Measurements from ENCODE around the gene MITF. TPM values are rescaled to one million over a fixed set of nuclear protein-coding genes. Genes with fewer than 3 reads are reported as not detected.
A peak's percentile ranks its signal among the peaks of the same experiment; 100 is the strongest.

The MITF gene
- total and polyA plus RNA-seq, 2 of the 4 experiments (the other 2 are of a cell fraction) = 6.5 to 16.7 TPM

GRCh38 chr3:69938931-69939330 is 199.7 kb downstream of the MITF start:
- peaks cover 16% of the 10 kb centered on the region for H3K4me1 ChIP-seq (ENCODE audit: control insufficient read depth, insufficient read depth, low read length)
- H3K9me1 ChIP-seq (ENCODE audit: insufficient read depth, low read length) = peaks cover 7% of the 10 kb centered on the region
- H3K18ac ChIP-seq (ENCODE audit: low read depth, low read length) = no peak overlapping the region; the same call in 1 of the 2 replicates
- H3K27me3 ChIP-seq (ENCODE audit: control insufficient read depth, insufficient read depth, low read length) = no peaks in the 10 kb centered on the region
- H3K79me1 ChIP-seq (ENCODE audit: low read depth in 1 of 2, low read length in 2 of 2) = peaks cover 7 to 23% of the 10 kb centered on the region in 2 experiments; a peak in 2 of 4 replicates
- peak overlapping the region; percentile 81; the same call in 1 of the 2 replicates for H4K5ac ChIP-seq (ENCODE audit: low read depth, low read length)
- no peak overlapping the region for H3K23ac ChIP-seq (ENCODE audit: low read depth, low read length)
- H3K4me2 ChIP-seq (ENCODE audit: low read depth, low read length) = no peak overlapping the region
- no peak overlapping the region for H2BK5ac ChIP-seq (ENCODE audit: low read depth, low read length, poor library complexity, severe bottlenecking)
- no peak overlapping the region for H2AK5ac ChIP-seq (ENCODE audit: low read depth, low read length)
- no peak overlapping the region for H3K14ac ChIP-seq (replicated peaks; ENCODE audit: low read depth, low read length)
- H4K8ac ChIP-seq (ENCODE audit: low read depth in 2 of 2, low read length in 2 of 2) = no peak overlapping the region
- H3K27ac ChIP-seq (ENCODE audit: insufficient read depth, low read length) = no peak overlapping the region
- dilution Hi-C loops (cut with HindIII; ENCODE audit: low sequenced_read_pairs, unreplicated experiment) (loop anchor here (25.0 kb wide), 1 partner anchor 252 kb away; no protein-coding TSS in a partner anchor), intact Hi-C loops (cut with micrococcal nuclease) (no loop called here), in situ Hi-C loops (cut with MboI; ENCODE audit: low sequenced_read_pairs) (no loop called here)
- H2BK20ac ChIP-seq (ENCODE audit: low read depth, low read length) = peak overlapping the region; percentile 9; the same call in 1 of the 2 replicates
- POLR2A ChIA-PET (ENCODE audit: unreplicated experiment) = no interaction called here
- H4K20me1 ChIP-seq (ENCODE audit: insufficient read depth, low read length) = no peaks in the 10 kb centered on the region
- no TSS peak for BruUV-seq (replicated peaks)
- peaks cover 10% of the 10 kb centered on the region for H3K36me3 ChIP-seq (ENCODE audit: control insufficient read depth, insufficient read depth, low read length)
- no peaks in the 10 kb centered on the region for H3K9me3 ChIP-seq (ENCODE audit: control insufficient read depth, insufficient read depth, low read length)
- no peak overlapping the region for H3K56ac ChIP-seq (ENCODE audit: extremely low read depth, insufficient read depth, low read length)
- TF ChIP-seq MXI1 (IDR thresholded peaks at IDR 0.05; ENCODE audit: borderline replicate concordance, low read depth, low read length) (no peak), CHD1 (IDR thresholded peaks at IDR 0.05; ENCODE audit: low read depth, low read length) (no peak)
- no CpG with 5 or more reads among the region's 3 CpGs for WGBS, 2 experiments (ENCODE audit: extremely low coverage in 2 of 2, insufficient read length in 1 of 2)
- H4K91ac ChIP-seq (ENCODE audit: insufficient read depth, low read depth, low read length) = peak overlapping the region; percentile 66
- H2BK120ac ChIP-seq (ENCODE audit: low read depth, low read length) = no peak overlapping the region
- no peak overlapping the region for H2AK9ac ChIP-seq (replicated peaks; ENCODE audit: low read depth, low read length, poor library complexity)
- CTCF ChIA-PET = no interaction called here
- H3K4ac ChIP-seq (ENCODE audit: low read depth, low read length) = no peak overlapping the region
- no peak for DNase-seq
- no peak overlapping the region for H2BK15ac ChIP-seq (ENCODE audit: low read depth, low read length)
- H3K9ac ChIP-seq (ENCODE audit: low read depth, low read length) = no peak overlapping the region
- H3K4me3 ChIP-seq (ENCODE audit: insufficient read depth, low read depth, low read length) = no peak overlapping the region
- no peak overlapping the region for H2AFZ ChIP-seq (replicated peaks; ENCODE audit: low read length, poor library complexity)
- no peak for ATAC-seq (ENCODE audit: low read depth)

Data from IMR-90 (cell line).